Bronchial epithelial cell (primary cell): ENCODE measurements around the gene PDIA2. TPM values are rescaled to one million over a fixed set of nuclear protein-coding genes. Genes with fewer than 3 reads are reported as not detected.

Experiments used
- DNase-seq: peaks from one replicate; pipeline ENCODE4 v3.0.0-alpha.2; 2010; ENCODE audit warnings: low read depth
- FAIRE-seq: peaks from 2 replicates; lab custom pipeline; 2011; peaks lifted over from hg19 to GRCh38; lab: Jason Lieb, UNC
- H3K27me3 ChIP-seq: 2 replicates; pipeline ENCODE4 v1.5.1; 2011; ENCODE audit warnings: low read length; ENCODE audit not compliant: control insufficient read depth, insufficient read depth
- H3K36me3 ChIP-seq: 2 replicates; pipeline ENCODE4 v1.5.1; 2011; ENCODE audit warnings: low read length; ENCODE audit not compliant: control insufficient read depth, insufficient read depth
- H3K4me3 ChIP-seq: 2 replicates; pipeline ENCODE4 v1.5.1; 2011; ENCODE audit warnings: mild to moderate bottlenecking, low read depth, low read length, control low read depth
- CTCF ChIP-seq: IDR thresholded peaks from 2 replicates; pipeline ENCODE4 v1.5.1; 2011; ENCODE audit warnings: mild to moderate bottlenecking, moderate library complexity, low read length, control low read depth, inconsistent platforms; ENCODE audit not compliant: insufficient read depth, severe bottlenecking
- total RNA-seq: library from RNA; depleted of rRNA; stranded (reverse); fragments of >200 nt; gene quantifications from 2 replicates; pipeline ENCODE4 v1.2.1, GENCODE V29; 2014

PDIA2 gene
- total RNA-seq, 1 donor from 2014 or later: not detected

DNA sequence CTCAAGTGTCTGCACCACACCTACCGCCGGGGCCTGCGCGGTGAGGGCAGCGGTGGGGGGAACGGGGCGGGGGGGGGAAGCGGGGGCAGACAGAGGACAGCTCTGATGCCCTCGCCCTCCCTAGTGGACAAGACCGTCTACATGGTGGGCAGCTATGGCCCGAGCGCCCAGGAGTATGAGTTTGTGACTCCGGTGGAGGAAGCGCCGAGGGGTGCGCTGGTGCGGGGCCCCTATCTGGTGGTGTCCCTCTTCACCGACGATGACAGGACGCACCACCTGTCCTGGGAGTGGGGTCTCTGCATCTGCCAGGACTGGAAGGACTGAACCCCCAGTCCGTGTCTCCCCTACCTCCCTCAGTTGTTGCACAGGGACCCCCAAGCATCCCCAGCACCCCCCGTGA, 473 bp upstream of the PDIA2 start:
- no peak for DNase-seq
- Histone ChIP-seq H3K4me3 (no peak overlapping the region), H3K36me3 (peaks cover 1% of the 10 kb centered on the region), H3K27me3 (peaks cover 12% of the 10 kb centered on the region)
- no peak for FAIRE-seq
- TF ChIP-seq CTCF: no peak

DNA sequence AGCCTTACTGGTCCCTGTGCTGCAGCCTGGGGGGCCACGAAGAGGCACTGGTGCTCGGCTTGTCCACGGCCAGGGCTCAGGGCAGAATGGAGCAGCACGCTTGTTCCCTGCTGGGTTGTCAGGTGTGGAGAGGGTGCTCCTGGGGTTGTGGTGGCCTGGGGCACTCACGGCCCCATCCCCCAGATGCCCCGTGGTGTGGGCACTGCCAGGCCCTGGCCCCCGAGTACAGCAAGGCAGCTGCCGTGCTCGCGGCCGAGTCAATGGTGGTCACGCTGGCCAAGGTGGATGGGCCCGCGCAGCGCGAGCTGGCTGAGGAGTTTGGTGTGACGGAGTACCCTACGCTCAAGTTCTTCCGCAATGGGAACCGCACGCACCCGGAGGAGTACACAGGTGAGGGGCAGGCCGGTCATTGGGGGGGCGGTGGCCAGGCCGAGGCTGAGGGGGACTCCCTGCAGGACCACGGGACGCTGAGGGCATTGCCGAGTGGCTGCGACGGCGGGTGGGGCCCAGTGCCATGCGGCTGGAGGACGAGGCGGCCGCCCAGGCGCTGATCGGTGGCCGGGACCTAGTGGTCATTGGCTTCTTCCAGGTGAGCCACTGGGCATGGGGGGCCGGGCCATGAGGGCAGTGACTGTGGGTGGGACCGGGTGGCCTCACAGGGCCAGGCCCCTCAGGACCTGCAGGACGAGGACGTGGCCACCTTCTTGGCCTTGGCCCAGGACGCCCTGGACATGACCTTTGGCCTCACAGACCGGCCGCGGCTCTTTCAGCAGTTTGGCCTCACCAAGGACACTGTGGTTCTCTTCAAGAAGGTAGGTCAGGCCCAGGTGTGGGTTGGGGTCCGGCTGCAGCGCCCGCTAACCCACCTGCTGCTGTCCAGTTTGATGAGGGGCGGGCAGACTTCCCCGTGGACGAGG, 1.5 kb downstream of the PDIA2 start:
- Histone ChIP-seq H3K4me3 (no peak overlapping the region), H3K27me3 (peaks cover 12% of the 10 kb centered on the region), H3K36me3 (peaks cover 13% of the 10 kb centered on the region)
- DNase-seq: no peak
- no peak for FAIRE-seq
- no peak for TF ChIP-seq CTCF

- Histone ChIP-seq H3K4me3 (no peak overlapping the region), H3K36me3 (peaks cover 18% of the 10 kb centered on the region), H3K27me3 (peaks cover 10% of the 10 kb centered on the region)
- DNase-seq (no peak), FAIRE-seq (no peak)
- no peak for TF ChIP-seq CTCF
Measured at GRCh38 chr16:285146-286055, 2.4 kb downstream of the PDIA2 start.

GRCh38 chr16:286491-287297, 3.7 kb downstream of the PDIA2 start:
- peak; percentile 90 for FAIRE-seq
- TF ChIP-seq CTCF: no peak
- Histone ChIP-seq H3K27me3 (peaks cover 2% of the 10 kb centered on the region), H3K4me3 (no peak overlapping the region), H3K36me3 (peaks cover 25% of the 10 kb centered on the region)
- DNase-seq: no peak

- Histone ChIP-seq H3K27me3 (no peaks in the 10 kb centered on the region), H3K36me3 (peaks cover 29% of the 10 kb centered on the region), H3K4me3 (no peak overlapping the region)
- DNase-seq (no peak), FAIRE-seq (no peak)
- no peak for TF ChIP-seq CTCF
Measured at GRCh38 chr16:287298-287811, 4.4 kb downstream of the PDIA2 start.
